IMR-90 (cell line): ENCODE measurements around the gene PRKAG3. TPM values are rescaled to one million over a fixed set of nuclear protein-coding genes. Genes with fewer than 3 reads are reported as not detected.

Experiments used
- ATAC-seq: fragments of 200-7000 bp; cut with Tn5 transposase; 2 replicates; pipeline ENCODE4 v1.9.1; 2020; ENCODE audit warnings: low read depth, mild to moderate bottlenecking, moderate library complexity
- BruUV-seq: library from RNA; stranded (reverse); fragments of 400-500 nt; replicated peaks from 2 replicates; lab custom pipeline; 2021; lab: Mats Ljungman, UMichigan
- CTCF ChIA-PET: fragments of 300-600 bp; formaldehyde crosslinking; extraction: SDS; loops from one replicate; lab custom pipeline; 2021; ENCODE audit warnings: antibody characterized with exemption; lab: Yijun Ruan, JAX
- POLR2A ChIA-PET: fragments of 300-600 bp; sonication (Branson Sonifier 250); formaldehyde crosslinking; loops from one replicate; lab custom pipeline; 2022; ENCODE audit warnings: antibody characterized with exemption; ENCODE audit not compliant: unreplicated experiment; lab: Charles Lee
- DNase-seq: peaks from one replicate; pipeline ENCODE4 v3.0.0; 2013
- H2AFZ ChIP-seq: replicated peaks from 2 replicates; pipeline ENCODE3; 2013; ENCODE audit warnings: low read length, mild to moderate bottlenecking; ENCODE audit not compliant: poor library complexity
- H2AK5ac ChIP-seq: 2 replicates; pipeline ENCODE4 v1.6.1; 2013; ENCODE audit warnings: low read depth, low read length, inconsistent platforms
- H2AK9ac ChIP-seq: replicated peaks from 2 replicates; pipeline ENCODE3; 2013; ENCODE audit warnings: mild to moderate bottlenecking, low read depth, low read length, moderate library complexity; ENCODE audit not compliant: poor library complexity
- H2BK120ac ChIP-seq: 2 replicates; pipeline ENCODE4 v1.6.1; 2013; ENCODE audit warnings: low read depth, low read length, inconsistent platforms
- H2BK15ac ChIP-seq: 3 replicates; pipeline ENCODE4 v1.6.1; 2013; ENCODE audit warnings: low read depth, low read length, inconsistent platforms
- H2BK20ac ChIP-seq: 2 replicates; pipeline ENCODE4 v1.6.1; 2013; ENCODE audit warnings: low read depth, mild to moderate bottlenecking, inconsistent platforms, low read length, moderate library complexity
- H2BK5ac ChIP-seq: 2 replicates; pipeline ENCODE4 v1.6.1; 2013; ENCODE audit warnings: mild to moderate bottlenecking, low read depth, low read length, inconsistent platforms; ENCODE audit not compliant: poor library complexity, severe bottlenecking
- H3K14ac ChIP-seq: replicated peaks from 2 replicates; pipeline ENCODE4 v1.6.1; 2013; ENCODE audit warnings: low read depth, low read length, inconsistent platforms
- H3K18ac ChIP-seq: 2 replicates; pipeline ENCODE4 v1.6.1; 2013; ENCODE audit warnings: low read depth, low read length, control low read depth
- H3K23ac ChIP-seq: 2 replicates; pipeline ENCODE4 v1.6.1; 2013; ENCODE audit warnings: low read depth, low read length, inconsistent platforms
- H3K27ac ChIP-seq: 2 replicates; pipeline ENCODE4 v1.5.1; 2013; ENCODE audit warnings: mild to moderate bottlenecking, control low read depth, low read length; ENCODE audit not compliant: insufficient read depth
- H3K27me3 ChIP-seq: 2 replicates; pipeline ENCODE4 v1.6.1; 2013; ENCODE audit warnings: low read length; ENCODE audit not compliant: control insufficient read depth, insufficient read depth
- H3K36me3 ChIP-seq: 2 replicates; pipeline ENCODE4 v1.6.1; 2013; ENCODE audit warnings: low read length, mixed read lengths; ENCODE audit not compliant: control insufficient read depth, insufficient read depth
- H3K4ac ChIP-seq: 2 replicates; pipeline ENCODE4 v1.6.1; 2013; ENCODE audit warnings: low read depth, low read length, inconsistent platforms
- H3K4me1 ChIP-seq: 2 replicates; pipeline ENCODE4 v1.6.1; 2013; ENCODE audit warnings: low read length, mixed read lengths; ENCODE audit not compliant: control insufficient read depth, insufficient read depth
- H3K4me2 ChIP-seq: 2 replicates; pipeline ENCODE4 v1.6.1; 2013; ENCODE audit warnings: low read depth, mild to moderate bottlenecking, control low read depth, low read length, moderate library complexity
- H3K4me3 ChIP-seq: 2 replicates; pipeline ENCODE4 v1.5.1; 2013; ENCODE audit warnings: low read depth, mild to moderate bottlenecking, control low read depth, low read length, moderate library complexity; ENCODE audit not compliant: insufficient read depth
- H3K56ac ChIP-seq: 2 replicates; pipeline ENCODE4 v1.6.1; 2013; ENCODE audit warnings: low read length, inconsistent platforms; ENCODE audit not compliant: insufficient read depth; ENCODE audit errors: extremely low read depth
- H3K79me1 ChIP-seq, 2 experiments: 2 replicates each; pipeline ENCODE4 v1.6.1; 2013; ENCODE audit warnings: low read length in 2 of 2, inconsistent platforms in 1 of 2, low read depth in 1 of 2
- H3K9ac ChIP-seq: 2 replicates; pipeline ENCODE4 v1.6.1; 2013; ENCODE audit warnings: low read depth, low read length, control low read depth
- H3K9me1 ChIP-seq: 2 replicates; pipeline ENCODE4 v1.6.1; 2013; ENCODE audit warnings: low read length, inconsistent platforms; ENCODE audit not compliant: insufficient read depth
- H3K9me3 ChIP-seq: 2 replicates; pipeline ENCODE4 v1.6.1; 2013; ENCODE audit warnings: low read length; ENCODE audit not compliant: control insufficient read depth, insufficient read depth
- H4K20me1 ChIP-seq: 2 replicates; pipeline ENCODE4 v1.6.1; 2013; ENCODE audit warnings: low read length, inconsistent platforms; ENCODE audit not compliant: insufficient read depth
- H4K5ac ChIP-seq: 2 replicates; pipeline ENCODE4 v1.6.1; 2013; ENCODE audit warnings: mild to moderate bottlenecking, low read depth, low read length, control low read depth
- H4K8ac ChIP-seq, 2 experiments: 2 replicates each; pipeline ENCODE4 v1.6.1; 2013; ENCODE audit warnings: low read depth in 2 of 2, low read length in 2 of 2, control low read depth in 1 of 2, inconsistent platforms in 1 of 2
- H4K91ac ChIP-seq: 2 replicates; pipeline ENCODE4 v1.6.1; 2013; ENCODE audit warnings: low read depth, low read length, inconsistent platforms; ENCODE audit not compliant: insufficient read depth
- BHLHE40 ChIP-seq: fragments of 150-350 bp; IDR thresholded peaks from 2 replicates; pipeline ENCODE4 v1.6.1; 2016; ENCODE audit warnings: mild to moderate bottlenecking, low read depth, low read length
- CEBPB ChIP-seq: IDR thresholded peaks from 2 replicates; pipeline ENCODE4 v1.6.1; 2012; ENCODE audit warnings: low read depth, low read length, improper control_type of control experiment
- CHD1 ChIP-seq: IDR thresholded peaks from 2 replicates; pipeline ENCODE4 v1.6.1; 2012; ENCODE audit warnings: low read depth, low read length, improper control_type of control experiment
- CTCF ChIP-seq: conservative IDR thresholded peaks from 2 replicates; pipeline ENCODE4 v1.5.1; 2012; ENCODE audit warnings: mild to moderate bottlenecking, low read depth, low read length, improper control_type of control experiment
- ELK1 ChIP-seq: fragments of 150-350 bp; IDR thresholded peaks from 2 replicates; pipeline ENCODE4 v1.6.1; 2016; ENCODE audit warnings: low read depth, mild to moderate bottlenecking, low read length, moderate library complexity, borderline replicate concordance
- FOS ChIP-seq: fragments of 150-350 bp; IDR thresholded peaks from 2 replicates; pipeline ENCODE4 v1.6.1; 2016; ENCODE audit warnings: low read depth, low read length
- MAFK ChIP-seq: IDR thresholded peaks from 2 replicates; pipeline ENCODE4 v1.6.1; 2012; ENCODE audit warnings: low read depth, low read length, improper control_type of control experiment
- MAZ ChIP-seq: IDR thresholded peaks from 2 replicates; pipeline ENCODE4 v1.6.1; 2012; ENCODE audit warnings: low read depth, mild to moderate bottlenecking, low read length, improper control_type of control experiment, moderate library complexity, borderline replicate concordance
- MXI1 ChIP-seq: IDR thresholded peaks from 2 replicates; pipeline ENCODE4 v1.6.1; 2012; ENCODE audit warnings: low read depth, mild to moderate bottlenecking, low read length, moderate library complexity, borderline replicate concordance
- NFE2L2 ChIP-seq: fragments of 150-350 bp; IDR thresholded peaks from 2 replicates; pipeline ENCODE4 v1.6.1; 2016; ENCODE audit warnings: low read depth, mild to moderate bottlenecking, low read length
- POLR2A ChIP-seq: IDR thresholded peaks from 2 replicates; pipeline ENCODE4 v1.6.1; 2012; ENCODE audit warnings: mild to moderate bottlenecking, low read depth, low read length
- RAD21 ChIP-seq: IDR thresholded peaks from 2 replicates; pipeline ENCODE4 v1.6.1; 2012; ENCODE audit warnings: low read length, improper control_type of control experiment
- RCOR1 ChIP-seq: IDR thresholded peaks from 2 replicates; pipeline ENCODE4 v1.6.1; 2012; ENCODE audit warnings: mild to moderate bottlenecking, low read length, improper control_type of control experiment; ENCODE audit not compliant: insufficient replicate concordance
- RFX5 ChIP-seq: IDR thresholded peaks from 2 replicates; pipeline ENCODE4 v1.8.0; 2012; ENCODE audit warnings: low read depth, mild to moderate bottlenecking, low read length, moderate library complexity
- SMC3 ChIP-seq: fragments of 150-350 bp; IDR thresholded peaks from 2 replicates; pipeline ENCODE4 v1.6.1; 2016; ENCODE audit warnings: low read depth, mild to moderate bottlenecking, antibody characterized with exemption, low read length, moderate library complexity
- USF2 ChIP-seq: fragments of 150-350 bp; IDR thresholded peaks from 2 replicates; pipeline ENCODE4 v1.6.1; 2017; ENCODE audit warnings: mild to moderate bottlenecking, antibody characterized with exemption, low read length, low read depth
- WGBS, 2 experiments: methylation state at CpG; one replicate each; pipeline versions ENCODE4 v1.1.5 to v1.1.7; 2013; ENCODE audit warnings: missing lambda C conversion rate in 2 of 2; ENCODE audit not compliant: insufficient read length in 1 of 2; ENCODE audit errors: extremely low coverage in 2 of 2; 5-methylcytosine and 5-hydroxymethylcytosine counted together
- dilution Hi-C: fragments of 300-500 bp; cut with HindIII; formaldehyde crosslinking; loops from one replicate; pipeline ENCODE4 v1.14.3; 2018; ENCODE audit warnings: low sequenced_read_pairs; ENCODE audit not compliant: unreplicated experiment
- in situ Hi-C: fragments of 300-500 bp; cut with MboI; formaldehyde crosslinking; loops from 3 replicates; pipeline ENCODE4 v1.14.3; 2019; ENCODE audit warnings: low sequenced_read_pairs, inconsistent platforms, mixed read lengths
- intact Hi-C: fragments of 100-400 bp; cut with micrococcal nuclease; formaldehyde crosslinking; loops from 2 replicates; pipeline ENCODE4 v1.10.0; 2022
- polyA plus RNA-seq, 3 experiments: library from polyadenylated mRNA; depleted of rRNA; stranded (reverse); fragments of >200 nt; gene quantifications; 2 replicates each; pipeline ENCODE4 v1.2.3, GENCODE V29; 2012; ENCODE audit warnings: low replicate concordance in 1 of 3
- total RNA-seq: library from RNA; depleted of rRNA; stranded (reverse); fragments of >200 nt; gene quantifications from 2 replicates; pipeline ENCODE4 v1.2.3, GENCODE V29; 2012

Gene PRKAG3
- total and polyA plus RNA-seq, 2 of the 4 experiments (the other 2 are of a cell fraction): not detected

- intact Hi-C loops (no loop called here), dilution Hi-C loops (no loop called here), in situ Hi-C loops (no loop called here)
- no peak overlapping the region for H2BK20ac ChIP-seq
- no peaks in the 10 kb centered on the region for H3K9me3 ChIP-seq
- H2BK15ac ChIP-seq: no peak overlapping the region
- H3K9ac ChIP-seq: no peak overlapping the region
- ATAC-seq (no peak), DNase-seq (no peak)
- H4K20me1 ChIP-seq: no peaks in the 10 kb centered on the region
- H3K79me1 ChIP-seq: no peaks in the 10 kb centered on the region
- no TSS peak for BruUV-seq
- H3K4ac ChIP-seq: no peak overlapping the region
- no peak overlapping the region for H2BK5ac ChIP-seq
- H2AK9ac ChIP-seq: no peak overlapping the region
- no peak overlapping the region for H2AFZ ChIP-seq
- H3K23ac ChIP-seq: no peak overlapping the region
- CTCF ChIA-PET: no interaction called here
- peaks cover 70% of the 10 kb centered on the region for H3K27me3 ChIP-seq
- WGBS, 2 experiments: no CpG with 5 or more reads among the region's 3 CpGs
- H3K56ac ChIP-seq: no peak overlapping the region
- H3K4me1 ChIP-seq: no peaks in the 10 kb centered on the region
- H4K8ac ChIP-seq: no peak overlapping the region
- H3K14ac ChIP-seq: no peak overlapping the region
- H4K5ac ChIP-seq: no peak overlapping the region
- no peak overlapping the region for H4K91ac ChIP-seq
- POLR2A ChIA-PET: no interaction called here
- H3K4me2 ChIP-seq: no peak overlapping the region
- H2BK120ac ChIP-seq: no peak overlapping the region
- TF ChIP-seq CEBPB: no peak
- no peak for TF ChIP-seq SMC3
- no peak for TF ChIP-seq FOS
- TF ChIP-seq BHLHE40: no peak
- TF ChIP-seq RAD21: no peak
- TF ChIP-seq RFX5: no peak
- TF ChIP-seq POLR2A: no peak
- TF ChIP-seq USF2: no peak
- no peak for TF ChIP-seq ELK1
- TF ChIP-seq CHD1: no peak
- TF ChIP-seq NFE2L2: no peak
- TF ChIP-seq MAFK: no peak
- no peak for TF ChIP-seq CTCF
- TF ChIP-seq MAZ: no peak
- no peak for TF ChIP-seq MXI1
- TF ChIP-seq RCOR1: no peak
- no peak overlapping the region for H3K18ac ChIP-seq
- no peak overlapping the region for H3K27ac ChIP-seq
- no peak overlapping the region for H3K4me3 ChIP-seq
- no peak overlapping the region for H2AK5ac ChIP-seq
- no peaks in the 10 kb centered on the region; the same call in 1 of the 2 replicates for H3K9me1 ChIP-seq
- H3K36me3 ChIP-seq: no peaks in the 10 kb centered on the region
Observed at GRCh38 chr2:218830526-218831306, 887 bp downstream of the PRKAG3 start.
